Activated CD8-positive, alpha-beta memory T cell treated with anti-CD3 and anti-CD28 coated beads for 24 hours (primary cell): ENCODE data around the gene CRAMP1.
"Not testable (repeated sequence)": the region's sequence is repeated elsewhere in the genome, so short reads cannot be mapped to it uniquely, and the experiment has no call there.

Source experiments
- DNase-seq: peaks from one replicate; pipeline ENCODE4 v3.0.0-alpha.2; 2020

CRAMP1 gene

DNA sequence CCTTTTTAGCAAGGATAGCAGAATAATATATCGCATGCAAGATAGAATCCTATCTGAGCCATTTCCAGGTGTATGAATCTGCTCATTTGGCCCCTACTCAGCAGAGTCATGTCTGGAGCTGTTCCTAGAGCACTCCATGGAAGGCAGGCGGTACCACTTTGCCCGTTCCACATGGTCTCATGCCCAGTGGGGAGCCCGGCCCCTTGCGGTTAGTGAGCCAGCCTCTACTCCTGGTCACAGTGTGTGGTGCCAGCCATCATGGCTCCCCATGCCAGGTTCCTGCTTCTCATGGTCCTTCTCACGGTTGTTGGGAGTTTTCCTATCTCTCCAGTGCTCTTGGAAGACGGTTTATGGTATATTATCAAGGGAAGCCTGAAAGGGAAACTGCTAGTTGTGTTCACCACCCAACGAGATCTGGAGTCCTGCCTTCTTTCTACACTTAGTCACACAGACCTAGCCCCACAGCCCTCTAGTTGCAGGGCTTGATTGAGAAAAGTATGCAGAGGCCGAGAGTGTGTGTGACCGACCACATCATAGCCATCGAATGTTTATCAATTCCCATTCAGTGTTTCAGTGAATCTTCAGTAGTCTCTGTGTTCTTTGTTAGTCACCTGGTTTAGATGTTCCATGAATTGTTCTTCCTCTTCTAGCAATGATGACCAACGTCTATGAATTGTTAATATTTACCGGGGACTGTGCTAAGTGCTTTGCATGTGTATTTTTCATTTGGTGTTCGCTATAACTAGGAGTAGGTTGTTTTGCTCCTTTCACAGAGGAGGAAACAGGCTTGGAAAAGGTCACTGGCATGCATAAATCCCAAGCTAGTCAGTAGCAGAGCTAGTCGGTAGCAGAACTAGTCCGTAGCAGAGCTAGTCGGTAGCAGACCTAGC is 75.5 kb downstream of the CRAMP1 start:
- no peak for DNase-seq

DNA sequence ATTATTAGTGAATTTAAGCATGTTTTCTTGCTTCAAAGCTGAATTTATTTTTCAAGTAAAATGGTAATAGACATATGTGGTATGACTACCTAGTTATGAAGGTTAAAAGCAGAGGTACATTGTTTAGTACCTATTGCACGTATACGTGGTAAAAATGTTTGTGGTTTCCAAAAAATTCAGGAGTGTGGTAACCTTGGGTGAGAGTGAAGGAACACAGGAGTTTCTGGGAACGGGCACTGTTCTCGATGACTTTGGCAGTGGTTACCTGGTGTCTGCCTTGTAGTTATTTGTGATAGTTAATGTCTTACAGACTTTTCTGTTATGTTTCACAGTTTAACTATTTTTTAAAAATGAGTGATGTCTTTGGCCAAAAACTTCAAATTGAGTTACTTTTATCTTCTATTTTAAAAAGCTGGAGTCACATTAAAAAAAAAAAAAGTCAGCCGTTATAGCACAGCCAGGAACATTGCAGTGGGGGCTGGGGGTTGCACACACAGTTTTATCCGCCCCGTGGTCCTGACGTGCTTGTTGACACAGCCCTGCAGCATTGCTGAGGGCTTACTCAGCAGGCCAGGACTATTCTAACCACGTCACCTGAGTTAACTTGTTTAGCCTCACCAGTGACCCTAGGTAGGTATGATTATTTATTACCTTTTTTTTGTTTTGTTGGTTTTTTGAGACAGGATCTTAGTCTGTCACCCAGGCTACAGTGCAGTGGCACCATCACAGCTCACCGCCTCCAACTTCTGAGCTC is 76.8 kb downstream of the CRAMP1 start:
- DNase-seq: no peak

DNA sequence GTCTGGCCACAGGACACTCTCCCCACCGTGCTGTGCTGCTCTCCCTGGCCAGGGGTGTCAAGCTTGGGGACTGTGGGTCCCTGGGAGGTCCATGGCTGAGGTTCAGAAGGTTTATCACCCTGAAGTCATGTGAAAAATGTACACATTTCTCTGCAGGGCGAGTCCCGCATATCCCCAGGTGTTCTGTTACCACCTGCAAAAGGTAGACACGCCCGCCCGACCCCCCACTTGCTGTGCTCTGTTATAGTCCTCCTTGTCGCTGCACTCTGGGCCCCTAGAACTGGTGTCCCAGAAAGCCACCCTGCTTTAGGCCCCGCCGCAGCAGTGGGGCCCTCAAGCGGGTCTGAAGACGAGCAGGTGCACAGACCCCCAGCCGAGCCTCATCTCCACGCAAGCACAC is 77.7 kb downstream of the CRAMP1 start:
- DNase-seq: no peak

DNA sequence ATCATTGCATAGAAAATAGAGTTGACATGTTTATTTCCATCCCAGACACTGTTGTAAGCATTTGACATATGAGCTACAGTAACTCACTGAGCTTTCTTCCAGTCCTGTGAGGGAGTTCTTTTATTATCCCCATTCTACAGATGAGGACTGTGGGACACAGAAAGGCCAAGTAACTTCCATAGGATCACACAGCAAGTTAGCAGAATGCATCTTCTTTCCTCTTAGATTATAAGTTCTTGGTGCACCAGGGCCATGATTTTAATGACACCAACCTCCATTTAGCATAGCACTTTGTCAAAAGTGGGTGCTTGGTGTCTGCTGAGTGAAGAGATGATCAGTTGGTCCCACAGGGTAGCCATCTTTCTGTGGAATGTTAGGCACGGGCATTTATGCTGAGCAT is 78.7 kb downstream of the CRAMP1 start:
- no peak for DNase-seq

DNA sequence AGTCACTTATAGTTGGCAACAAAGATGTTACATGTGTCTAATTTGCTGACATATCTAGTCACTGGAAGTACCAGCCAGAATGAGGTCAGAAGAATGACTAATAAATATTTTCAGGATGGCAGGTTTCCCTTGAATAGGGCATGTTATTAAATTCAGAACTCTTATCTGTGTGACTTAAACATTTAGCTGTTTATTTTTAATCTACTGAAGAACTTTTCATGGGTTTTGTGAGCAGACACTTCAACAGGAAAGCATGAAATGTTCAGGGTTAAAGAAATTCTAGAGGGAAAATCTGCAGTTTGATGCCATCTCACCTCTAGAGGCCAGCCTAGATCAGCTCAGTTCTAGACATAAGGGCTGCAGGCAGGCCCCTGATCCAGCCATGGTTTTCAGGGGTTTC is 79.1 kb downstream of the CRAMP1 start:
- DNase-seq: no peak

DNA sequence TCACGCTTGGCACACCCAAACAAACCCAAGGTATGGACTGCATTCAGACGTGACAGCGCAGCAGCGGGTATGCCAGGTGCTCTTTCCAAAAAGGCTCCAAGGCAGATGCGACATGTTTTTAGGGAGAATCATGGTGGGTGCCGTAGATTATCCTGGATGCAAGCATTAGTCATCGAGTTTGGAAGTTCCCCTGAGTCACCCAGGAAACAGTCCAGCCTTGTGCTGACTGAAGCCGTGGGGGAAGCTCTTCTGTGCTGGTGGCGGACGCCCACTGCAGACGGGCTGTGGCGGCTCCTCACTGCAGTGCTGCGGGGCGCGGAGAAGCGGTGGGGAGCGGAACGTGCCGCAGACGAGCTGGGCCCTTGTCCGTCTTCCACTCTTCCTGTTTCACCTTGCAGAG is 79.8 kb downstream of the CRAMP1 start:
- no peak for DNase-seq

DNA sequence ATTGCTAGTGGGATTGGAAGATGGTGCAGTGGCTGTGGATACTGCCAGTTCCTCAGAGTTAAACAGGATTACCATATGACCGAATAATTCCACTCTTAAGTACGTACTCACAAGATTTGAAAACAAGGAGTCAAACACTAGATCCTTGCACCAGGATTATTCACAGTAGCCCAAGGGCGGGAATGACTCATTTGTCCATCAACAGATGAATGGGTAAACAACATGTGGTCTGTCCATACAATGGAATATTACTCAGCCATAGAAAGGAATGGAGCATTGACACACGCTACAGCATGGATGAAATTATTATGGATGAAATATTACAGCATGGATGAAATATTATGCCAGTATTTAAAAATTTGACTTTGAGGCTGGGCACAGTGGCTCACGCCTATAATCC is 84.7 kb downstream of the CRAMP1 start:
- DNase-seq: no peak

DNA sequence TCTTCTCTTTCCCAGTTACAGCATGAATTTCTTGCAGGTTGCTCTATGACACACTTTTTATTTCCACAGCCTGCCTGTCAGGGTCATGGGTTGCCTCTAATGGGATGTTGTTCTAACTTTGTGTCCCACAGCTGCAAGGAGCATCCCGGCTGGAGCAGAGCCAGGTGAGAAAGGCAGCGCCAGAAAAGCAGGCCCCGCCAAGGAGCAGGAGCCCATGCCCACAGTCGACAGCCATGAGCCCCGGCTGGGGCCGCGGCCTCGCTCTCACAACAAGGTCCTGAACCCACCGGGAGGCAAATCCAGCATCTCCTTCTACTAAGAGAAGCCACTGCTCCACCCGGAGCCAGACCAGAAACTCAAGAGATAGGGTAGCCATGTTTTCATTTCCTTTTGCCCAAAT is 86.5 kb downstream of the CRAMP1 start:
- DNase-seq: no peak

DNA sequence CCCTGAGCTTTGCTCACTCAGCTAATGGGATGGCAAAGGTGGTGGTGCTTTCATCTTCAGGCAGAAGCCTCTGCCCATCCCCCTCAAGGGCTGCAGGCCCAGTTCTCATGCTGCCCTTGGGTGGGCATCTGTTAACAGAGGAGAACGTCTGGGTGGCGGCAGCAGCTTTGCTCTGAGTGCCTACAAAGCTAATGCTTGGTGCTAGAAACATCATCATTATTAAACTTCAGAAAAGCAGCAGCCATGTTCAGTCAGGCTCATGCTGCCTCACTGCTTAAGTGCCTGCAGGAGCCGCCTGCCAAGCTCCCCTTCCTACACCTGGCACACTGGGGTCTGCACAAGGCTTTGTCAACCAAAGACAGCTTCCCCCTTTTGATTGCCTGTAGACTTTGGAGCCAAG is 88.1 kb downstream of the CRAMP1 start:
- no peak for DNase-seq

DNA sequence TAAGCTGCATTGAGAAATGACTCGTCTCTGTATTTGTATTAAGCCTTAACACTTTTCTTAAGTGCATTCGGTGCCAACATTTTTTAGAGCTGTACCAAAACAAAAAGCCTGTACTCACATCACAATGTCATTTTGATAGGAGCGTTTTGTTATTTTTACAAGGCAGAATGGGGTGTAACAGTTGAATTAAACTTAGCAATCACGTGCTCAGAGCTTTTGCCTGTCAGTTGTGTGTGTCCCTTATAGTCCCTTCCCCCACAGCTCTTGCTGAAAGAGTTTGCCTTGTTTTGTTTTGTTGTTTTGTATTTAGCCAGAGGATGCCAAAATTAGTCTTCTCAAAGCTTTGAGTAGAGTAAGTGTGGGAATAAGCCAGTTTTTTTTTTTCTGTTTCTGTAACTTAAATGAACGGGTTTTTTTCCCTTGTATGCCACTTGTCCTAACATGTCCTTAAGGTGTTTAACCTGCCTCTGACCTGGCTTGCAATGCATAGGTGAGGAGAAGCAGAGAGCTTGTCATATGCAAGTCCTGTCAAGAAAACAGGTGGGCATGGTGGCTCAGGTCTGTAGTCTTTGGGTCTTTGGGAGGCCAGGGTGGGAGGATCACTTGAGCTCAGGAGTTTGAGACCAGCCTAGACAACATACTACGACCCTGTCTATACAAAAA is 89.2 kb downstream of the CRAMP1 start:
- DNase-seq: no peak

DNA sequence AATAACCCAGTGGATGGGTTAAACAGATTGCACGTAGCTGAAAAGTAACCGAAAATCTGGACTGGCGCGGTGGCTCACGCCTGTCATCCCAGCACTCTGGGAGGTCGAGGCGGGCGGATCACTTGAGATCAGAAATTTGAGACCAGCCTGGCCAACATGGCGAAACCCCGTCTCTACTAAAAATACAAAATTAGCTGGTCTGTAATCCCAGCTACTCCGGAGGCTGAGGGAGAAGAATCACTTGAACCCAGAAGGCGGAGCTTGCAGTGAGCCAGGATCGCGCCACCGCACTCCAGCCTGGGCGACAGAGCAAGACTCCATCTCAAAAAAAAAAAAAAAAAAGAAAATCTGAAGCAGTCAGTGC is 93.1 kb downstream of the CRAMP1 start:
- DNase-seq: not testable (repeated sequence)

DNA sequence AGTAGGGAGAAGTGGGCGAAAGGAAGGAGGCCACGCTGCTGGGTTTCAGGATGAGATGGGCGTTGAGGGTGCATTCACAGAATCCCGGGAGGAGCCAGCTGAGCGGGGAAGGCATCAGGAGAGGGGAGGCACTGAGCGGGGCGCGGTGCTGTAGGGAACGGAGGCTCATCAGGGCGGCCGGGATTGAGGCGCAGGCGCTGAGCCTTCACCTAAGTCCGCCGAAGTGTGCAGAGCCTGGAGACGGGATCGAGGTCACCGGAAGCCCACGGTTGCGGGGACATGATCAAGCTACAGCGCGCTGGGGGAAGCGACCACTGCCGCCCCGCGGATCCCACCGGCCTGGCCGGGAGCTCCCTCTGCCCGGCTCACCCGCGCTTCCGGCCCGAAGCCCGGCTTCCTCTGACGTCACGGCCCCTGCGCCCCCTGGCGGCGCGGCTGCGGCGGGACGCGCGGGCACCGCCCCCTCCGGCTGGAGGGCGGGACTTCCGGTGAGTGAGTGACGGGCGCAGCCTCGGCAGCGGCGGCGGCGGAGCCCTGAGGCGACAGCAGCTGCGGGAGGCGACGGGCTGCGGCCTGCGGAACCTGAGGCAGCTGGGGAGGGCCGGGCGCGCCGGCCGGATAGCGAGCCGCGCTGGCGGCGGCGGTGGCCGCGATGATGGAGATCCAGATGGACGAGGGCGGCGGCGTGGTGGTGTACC is 93.7 kb downstream of the CRAMP1 start, which contains the start of gene MAPK8IP3:
MAPK8IP3 (plus strand) TSS at position 508 of the 698 bp plus-strand sequence; CDS start at position 653, 145 bp downstream.
- DNase-seq: peak; percentile 100

DNA sequence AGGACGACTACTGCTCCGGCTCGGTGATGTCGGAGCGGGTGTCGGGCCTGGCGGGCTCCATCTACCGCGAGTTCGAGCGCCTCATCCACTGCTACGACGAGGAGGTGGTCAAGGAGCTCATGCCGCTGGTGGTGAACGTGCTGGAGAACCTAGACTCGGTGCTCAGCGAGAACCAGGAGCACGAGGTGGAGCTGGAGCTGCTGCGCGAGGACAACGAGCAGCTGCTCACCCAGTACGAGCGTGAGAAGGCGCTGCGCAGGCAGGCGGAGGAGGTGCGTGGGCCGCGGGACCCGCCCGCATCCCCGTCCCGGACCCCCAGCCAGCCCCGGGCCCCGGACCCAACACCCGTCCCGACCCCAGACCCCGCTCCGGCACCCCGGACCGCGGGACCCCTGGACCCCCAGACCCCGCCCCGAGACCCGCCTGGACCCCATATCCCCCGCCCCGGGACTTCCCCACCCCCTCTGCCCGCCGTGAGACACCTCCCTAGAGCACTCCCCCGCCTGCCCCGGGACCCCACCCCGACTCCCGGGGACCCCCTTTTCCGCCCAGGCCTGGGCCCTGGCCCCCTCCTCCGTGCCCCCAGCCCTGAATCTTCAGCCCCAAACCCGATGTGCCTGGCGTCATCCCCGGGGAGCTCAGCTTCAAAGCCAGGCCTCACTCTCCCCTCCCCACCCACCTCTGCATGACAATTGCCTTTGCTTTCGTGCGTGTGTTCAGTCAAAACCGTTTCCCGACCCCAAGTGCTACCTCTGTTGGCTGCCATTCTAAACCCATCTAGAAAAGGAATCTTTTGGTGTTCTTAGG is 94.4 kb downstream of the CRAMP1 start:
- DNase-seq: peak; percentile 74

DNA sequence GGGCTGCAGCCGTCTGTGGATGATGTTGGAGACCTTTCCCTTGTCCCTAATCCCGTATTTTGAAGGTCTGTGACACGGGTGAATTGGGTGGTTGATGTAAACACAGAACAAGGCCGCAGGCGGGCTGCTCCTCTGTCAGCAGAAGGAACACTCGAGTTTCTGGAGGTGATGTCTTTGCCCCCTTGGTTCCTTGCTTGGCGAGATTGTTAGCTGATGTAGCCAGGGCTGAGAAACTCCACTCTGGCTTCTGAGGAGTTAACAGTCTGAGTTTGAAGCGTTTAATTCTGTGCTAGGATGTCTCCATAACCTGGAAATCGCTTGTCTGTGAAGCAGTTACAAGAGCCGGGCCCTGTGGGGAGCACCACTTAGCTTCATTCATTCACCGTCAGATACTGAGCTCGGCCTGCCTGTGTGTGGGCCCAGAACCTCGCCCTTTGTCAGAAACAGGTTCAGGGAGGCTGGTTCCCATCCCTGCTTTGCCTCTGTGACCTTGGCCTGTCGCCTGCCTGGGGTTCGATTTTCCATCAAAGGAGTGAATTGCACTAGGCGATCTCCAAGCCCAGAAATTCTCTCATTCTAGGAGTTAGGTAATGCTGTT is 95.1 kb downstream of the CRAMP1 start:
- DNase-seq: peak; percentile 63

DNA sequence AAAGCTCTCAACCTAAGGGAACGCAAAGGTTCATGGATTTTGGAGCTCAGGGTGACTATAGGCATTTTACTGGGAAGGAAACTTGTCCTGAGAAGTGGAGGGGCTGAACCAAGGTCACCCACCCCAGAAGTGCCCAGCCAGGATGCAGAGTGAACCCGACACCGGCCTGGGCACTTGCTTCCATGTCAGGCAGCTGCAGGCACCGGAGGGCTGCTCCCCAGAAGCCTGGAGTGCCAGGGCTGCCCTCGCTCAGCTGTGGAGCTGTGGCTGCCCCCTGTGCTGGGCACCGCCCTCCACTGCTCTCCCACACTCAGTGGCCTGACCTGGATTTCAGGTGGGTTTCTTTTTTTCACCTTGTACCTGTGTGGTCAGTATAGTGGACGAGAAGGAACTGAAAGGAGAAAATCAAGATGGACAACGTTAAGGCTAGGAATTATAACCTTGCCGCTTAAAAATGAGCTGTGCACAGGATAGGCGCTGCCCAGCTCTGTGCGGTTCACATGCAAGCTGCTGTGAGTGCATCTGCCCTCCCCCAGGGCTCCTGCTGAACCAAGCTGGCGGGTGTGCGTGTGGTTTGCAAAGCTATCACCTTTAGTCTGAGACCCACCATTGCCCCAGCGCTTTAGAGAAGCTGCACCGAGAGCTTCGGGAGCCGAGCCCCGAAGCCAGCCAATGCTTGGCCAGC is 96.1 kb downstream of the CRAMP1 start:
- no peak for DNase-seq

DNA sequence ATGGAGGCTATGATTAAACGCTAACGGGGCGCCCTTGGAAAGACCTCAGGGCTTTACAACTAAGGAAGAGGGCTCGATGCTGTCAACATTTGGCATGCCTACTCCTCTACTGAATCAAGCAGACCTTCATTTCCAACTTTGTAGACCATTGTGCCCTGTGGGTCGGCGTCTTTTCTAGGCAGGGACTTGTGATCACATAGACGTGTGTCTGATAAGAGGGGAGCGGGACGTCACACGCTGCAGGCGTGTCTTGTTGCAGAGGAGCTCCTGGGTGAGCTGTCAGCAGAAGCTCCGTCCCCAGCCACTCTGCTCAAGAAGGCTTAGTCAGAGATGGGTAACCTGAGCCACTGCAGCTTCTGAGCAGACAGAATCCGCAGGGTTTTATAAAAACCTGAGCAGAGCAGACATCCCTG is 96.6 kb downstream of the CRAMP1 start:
- DNase-seq: no peak

DNA sequence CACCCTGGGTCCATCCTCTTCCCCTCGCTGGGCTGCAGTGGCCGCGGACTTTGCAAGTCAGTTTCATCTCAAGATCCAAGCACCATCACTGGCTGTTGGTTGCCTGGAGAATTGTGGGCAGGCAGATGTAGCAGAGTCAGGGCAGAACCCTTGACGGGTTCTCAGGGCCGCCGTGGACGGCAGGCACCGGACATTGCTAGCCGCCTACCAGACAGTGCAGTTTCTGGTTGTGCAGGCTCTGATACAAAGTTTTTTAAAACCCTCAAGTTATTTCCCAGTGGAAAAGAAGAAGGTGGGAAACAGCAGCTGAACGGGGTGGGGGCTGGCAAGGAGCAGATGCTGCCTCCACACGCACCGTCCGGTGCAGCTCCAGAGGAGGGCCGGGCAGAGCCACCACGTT is 97.2 kb downstream of the CRAMP1 start:
- DNase-seq: no peak

DNA sequence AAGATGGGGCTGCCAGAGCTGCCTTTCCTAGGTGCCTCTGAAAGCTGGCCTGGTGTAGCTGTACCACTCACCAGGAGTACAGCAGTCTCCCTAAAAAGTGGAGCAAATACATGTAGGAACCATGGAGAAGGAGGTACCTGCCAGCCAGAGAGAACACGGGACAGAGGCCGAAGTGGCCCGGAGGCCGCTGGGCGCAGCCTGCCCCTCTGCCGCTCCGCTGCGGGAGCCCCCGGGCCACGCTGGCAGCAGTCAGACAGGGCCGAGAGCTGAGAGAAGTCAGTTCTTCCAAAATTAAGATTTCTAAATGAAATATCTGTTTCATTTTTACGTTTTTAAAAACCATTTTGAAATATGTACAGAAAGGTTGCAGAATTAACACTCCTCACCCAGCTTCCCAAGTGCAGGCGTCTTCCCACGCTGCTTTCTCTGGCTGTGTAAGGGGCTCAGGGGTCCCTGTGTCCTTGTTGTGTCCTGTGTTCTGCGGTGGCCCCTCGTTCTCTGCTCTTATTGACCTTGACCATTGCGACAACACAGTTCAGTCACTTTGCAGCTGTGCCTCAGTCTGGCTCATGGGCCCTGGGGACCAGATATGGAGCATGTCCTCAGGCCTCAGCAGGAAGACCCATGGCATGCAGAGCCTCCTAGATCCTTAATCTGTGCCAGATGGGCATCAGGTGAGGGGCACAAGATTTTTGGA is 98.8 kb downstream of the CRAMP1 start:
- no peak for DNase-seq

DNA sequence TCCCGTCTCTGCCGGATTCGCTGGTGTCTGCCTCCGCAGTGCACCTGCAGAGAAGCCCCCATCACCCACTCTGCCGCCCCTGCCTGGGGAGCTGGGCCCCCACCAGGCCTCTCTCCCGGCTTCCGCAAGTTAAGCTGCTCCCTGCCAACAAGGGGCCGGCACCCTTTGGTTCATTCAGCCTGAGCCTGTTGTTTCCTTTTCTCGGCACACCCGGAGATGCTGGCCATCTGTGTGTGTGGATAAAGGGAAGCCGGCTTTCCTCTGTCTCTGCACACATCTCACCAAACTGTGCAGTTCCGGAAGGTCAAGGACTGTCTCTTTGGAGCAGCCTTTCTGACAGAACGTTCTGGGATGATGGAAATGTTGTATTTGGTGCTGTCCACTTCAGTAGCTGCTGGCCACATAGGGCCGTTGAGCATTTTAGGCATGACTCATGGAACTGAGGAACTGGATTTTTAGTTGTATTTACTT is 100.7 kb downstream of the CRAMP1 start:
- no peak for DNase-seq

DNA sequence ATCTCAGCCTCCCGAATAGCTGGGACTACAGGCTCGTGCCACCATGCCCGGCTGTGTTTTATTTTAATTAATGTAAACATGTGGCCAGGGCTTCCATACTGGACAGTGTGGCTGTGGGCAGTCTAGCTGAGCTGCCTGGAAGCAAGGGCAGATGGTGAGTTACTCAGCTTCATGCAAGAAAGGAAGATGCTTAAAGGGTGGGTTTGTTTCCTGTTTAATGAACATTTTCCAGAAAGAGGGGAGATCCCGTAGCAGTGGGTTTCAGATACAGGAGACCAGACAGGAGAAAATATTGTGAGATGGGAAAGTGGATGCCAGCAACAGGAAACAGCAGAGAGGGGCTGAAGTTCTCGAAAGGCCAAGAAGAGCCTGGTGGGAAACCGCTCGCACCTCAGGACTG is 101.2 kb downstream of the CRAMP1 start:
- no peak for DNase-seq
